OCI-LY7 (cell line): Measurements from ENCODE around the gene IPPK.

Experiments
- CTCF ChIP-seq: fragments of 200-600 bp; sonication (generic); conservative IDR thresholded peaks from 2 replicates; pipeline ENCODE4 v1.5.1; 2014; ENCODE audit warnings: mild to moderate bottlenecking, antibody characterized with exemption, low read length, moderate library complexity, mixed read lengths
- EZH2phosphoT487 ChIP-seq: fragments of 200-600 bp; sonication (generic); IDR thresholded peaks from 2 replicates; pipeline ENCODE4 v1.6.1; 2018; ENCODE audit warnings: low read depth, borderline replicate concordance, mild to moderate bottlenecking, mixed run types, antibody characterized with exemption, low read length, moderate library complexity, mixed read lengths

DNA sequence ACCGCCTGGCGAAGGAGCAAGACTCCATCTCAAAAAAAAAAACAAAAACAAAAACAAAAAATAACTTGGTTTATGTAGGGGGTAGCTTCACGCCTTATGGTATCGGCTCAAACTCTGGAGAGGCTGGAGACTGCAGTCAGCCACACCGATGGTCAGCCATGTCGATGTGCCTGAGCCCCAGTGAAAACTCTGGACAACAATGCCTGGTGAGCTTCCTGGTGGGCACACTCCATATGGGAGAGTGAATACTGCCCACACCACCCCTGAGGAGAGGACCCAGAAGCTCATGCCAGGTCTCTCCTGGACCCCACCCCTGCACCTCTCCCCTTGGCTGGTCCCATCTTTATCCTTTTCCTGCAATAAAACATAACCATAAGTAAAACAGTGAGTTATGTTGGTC, 19.6 kb downstream of the IPPK start:
- TF ChIP-seq CTCF (no peak), EZH2phosphoT487 (no peak)
